Astrocyte (in vitro differentiated cells and primary cell): Measurements from ENCODE around the gene PTPRD.

Experiments used
- CTCF ChIP-seq: IDR thresholded peaks from 2 replicates; pipeline ENCODE4 v1.5.1; 2011; ENCODE audit warnings: low read depth, mild to moderate bottlenecking, inconsistent platforms, low read length, moderate library complexity; ENCODE audit not compliant: insufficient read depth
- EZH2 ChIP-seq: IDR thresholded peaks from 2 replicates; pipeline ENCODE4 v1.6.1; 2012; ENCODE audit warnings: mild to moderate bottlenecking, low read length, inconsistent platforms; ENCODE audit not compliant: insufficient read depth

- TF ChIP-seq CTCF, result no peak
- TF ChIP-seq EZH2, result no peak
Measured at GRCh38 chr9:10411272-10411671, 201.5 kb downstream of the PTPRD start.
